ENCODE results near the gene B4GALNT4.
A peak's percentile ranks its signal among the peaks of the same experiment; 100 is the strongest.
"Not testable (repeated sequence)": the region's sequence is repeated elsewhere in the genome, so short reads cannot be mapped to it uniquely, and the experiment has no call there.

The B4GALNT4 gene

GRCh38 chr11:358129-358800, 11.0 kb upstream of the B4GALNT4 start:
- DNase-seq (ENCODE audit: low read depth) = no peak

GRCh38 chr11:359181-359714, 10.1 kb upstream of the B4GALNT4 start:
- DNase-seq (ENCODE audit: low read depth) = peak; percentile 19

DNA sequence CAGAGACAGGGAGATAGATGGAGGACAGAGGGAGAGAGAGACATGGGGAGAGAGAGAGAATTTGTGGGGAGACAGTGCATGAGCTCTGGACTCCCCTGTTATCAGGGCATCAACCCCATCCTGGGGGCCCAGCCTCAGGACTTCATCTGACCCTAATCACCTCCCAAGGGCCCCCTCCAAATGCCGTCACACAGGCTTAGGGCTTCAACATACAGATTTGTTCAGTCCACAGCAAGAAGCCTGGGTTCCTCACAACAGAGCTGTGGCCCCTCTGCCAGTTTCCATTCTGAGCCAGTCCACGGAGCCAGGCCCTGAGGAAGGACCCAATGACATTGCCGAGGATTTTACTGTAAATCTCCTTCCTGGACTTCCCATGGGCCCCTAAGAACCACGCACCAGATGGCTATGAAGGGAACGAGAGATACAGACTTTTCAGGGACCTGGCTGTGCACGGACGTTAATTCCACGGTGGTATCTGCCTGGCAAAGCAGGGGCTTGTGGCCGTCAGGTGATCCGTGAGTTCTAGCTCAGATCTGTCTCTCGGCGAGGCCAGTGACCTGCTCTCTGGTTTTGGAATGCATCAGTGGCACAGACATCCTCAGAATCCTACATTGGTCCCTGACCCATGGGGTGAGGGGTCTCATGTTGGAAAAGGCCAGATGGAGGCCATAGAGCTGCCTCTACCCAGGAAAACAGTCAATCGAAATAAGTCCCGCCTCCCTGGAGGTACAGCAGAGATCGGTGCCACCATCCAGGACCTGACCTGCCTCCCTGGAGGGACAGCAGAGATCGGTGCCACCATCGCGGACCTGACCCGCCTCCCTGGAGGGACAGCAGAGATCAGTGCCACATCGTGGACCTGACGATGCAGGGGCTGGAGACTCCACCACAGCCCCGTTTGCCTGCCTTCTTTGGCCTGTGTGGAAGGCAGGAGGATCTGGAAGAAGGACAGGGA, 8.7 kb upstream of the B4GALNT4 start:
- no peak for DNase-seq (ENCODE audit: low read depth)

GRCh38 chr11:362642-363442, 6.5 kb upstream of the B4GALNT4 start:
- no peak for DNase-seq (ENCODE audit: low read depth)

DNA sequence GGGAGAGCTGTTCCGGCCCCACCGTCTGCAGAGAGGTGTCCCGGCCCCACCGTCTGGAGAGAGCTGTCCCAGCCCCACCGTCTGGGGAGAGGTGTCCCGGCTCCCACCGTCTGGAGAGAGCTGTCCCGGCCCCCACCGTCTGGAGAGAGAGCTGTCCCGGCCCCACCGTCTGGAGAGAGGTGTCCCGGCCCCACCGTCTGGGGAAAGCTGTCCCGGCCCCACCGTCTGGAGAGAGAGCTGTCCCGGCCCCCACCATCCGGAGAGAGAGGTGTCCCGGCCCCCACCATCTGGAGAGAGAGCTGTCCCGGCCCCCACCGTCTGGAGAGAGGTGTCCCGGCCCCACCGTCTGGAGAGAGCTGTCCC, 5.9 kb upstream of the B4GALNT4 start:
- not testable (repeated sequence) for DNase-seq (ENCODE audit: low read depth)

DNA sequence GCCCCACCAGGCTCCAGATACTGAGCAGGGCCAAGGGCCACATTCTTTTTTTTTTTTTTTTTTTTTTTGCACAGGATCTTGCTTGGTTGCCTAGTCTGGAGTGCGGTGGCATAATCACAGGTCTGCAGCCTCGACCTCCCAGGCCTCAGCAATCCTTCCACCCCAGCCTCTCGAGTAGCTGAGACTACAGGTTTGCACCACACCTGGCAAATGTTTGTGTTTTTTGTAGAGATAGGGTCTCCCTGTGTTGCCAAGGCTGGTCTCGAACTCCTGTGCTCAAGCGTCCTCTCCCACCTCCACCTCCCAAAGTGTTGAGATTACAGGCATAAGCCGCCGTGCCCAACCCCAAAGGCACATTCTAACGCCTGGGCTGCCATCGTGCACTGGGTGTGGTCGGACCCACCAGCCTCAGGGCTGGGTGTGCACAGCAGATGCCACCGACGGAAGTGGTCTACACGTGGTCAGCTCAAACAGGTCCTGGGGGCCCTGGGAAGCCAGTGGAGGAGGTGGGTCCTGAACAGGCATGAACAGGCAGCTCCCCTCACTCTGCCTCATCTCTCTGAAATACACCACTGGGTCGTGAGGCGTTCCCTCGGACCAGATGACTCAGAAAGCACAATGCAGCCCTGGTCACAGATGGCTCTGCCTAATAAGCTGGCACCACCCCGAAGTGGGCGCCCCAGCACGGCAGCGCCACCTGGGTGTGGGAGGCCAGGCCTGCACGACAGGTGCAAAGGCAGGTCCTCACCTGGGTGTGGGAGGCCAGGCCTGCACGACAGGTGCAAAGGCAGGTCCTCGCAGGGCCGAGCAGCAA, 5.1 kb upstream of the B4GALNT4 start:
- peak; percentile 40 for DNase-seq (ENCODE audit: low read depth)

GRCh38 chr11:364991-365725, 4.1 kb upstream of the B4GALNT4 start:
- no peak for DNase-seq (ENCODE audit: low read depth)

DNA sequence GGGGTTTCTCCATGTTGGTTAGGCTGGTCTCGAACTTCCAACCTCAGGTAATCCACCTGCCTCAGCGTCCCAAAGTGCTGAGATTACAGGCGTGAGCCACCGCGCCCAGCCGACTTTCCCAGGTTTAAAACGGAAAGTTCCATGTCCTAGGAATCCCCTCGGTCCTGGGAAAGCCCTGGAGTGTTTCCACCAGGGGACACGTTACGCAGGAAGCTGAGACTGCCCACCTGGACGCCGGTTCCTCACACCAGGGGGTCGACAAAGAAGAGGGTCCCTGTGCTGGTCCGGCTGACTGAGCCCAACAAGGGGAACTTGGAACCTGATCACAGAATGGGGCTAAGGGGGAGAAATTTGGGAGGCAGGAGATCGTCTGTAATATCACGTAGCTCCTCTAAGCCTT, 3.5 kb upstream of the B4GALNT4 start:
- no peak for DNase-seq (ENCODE audit: low read depth)

DNA sequence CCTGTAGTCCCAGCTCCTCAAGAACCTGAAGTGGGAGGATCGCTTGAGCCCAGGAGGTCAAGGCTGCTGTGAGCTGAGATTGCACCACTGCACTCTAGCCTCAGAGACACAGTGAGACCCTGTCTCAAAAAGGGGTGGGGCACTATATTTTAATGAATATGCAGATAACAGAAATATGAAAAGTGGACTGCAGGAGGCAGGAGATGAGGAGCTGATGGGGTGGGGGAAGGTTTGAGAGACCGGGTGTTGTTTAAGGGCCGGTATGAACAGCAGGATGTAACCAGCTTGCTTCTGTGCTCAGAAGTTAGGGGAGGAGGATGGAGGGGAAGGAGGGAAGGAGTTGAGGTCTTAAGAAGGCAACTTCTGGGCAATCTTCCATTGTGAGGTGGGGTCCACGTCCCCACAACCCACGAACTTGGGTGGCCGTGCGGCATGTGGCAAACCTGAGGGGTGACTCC, 1.3 kb upstream of the B4GALNT4 start:
- no peak for DNase-seq (ENCODE audit: low read depth)

- no peak for DNase-seq (ENCODE audit: low read depth)
Observed at GRCh38 chr11:368414-369335, 624 bp upstream of the B4GALNT4 start.

DNA sequence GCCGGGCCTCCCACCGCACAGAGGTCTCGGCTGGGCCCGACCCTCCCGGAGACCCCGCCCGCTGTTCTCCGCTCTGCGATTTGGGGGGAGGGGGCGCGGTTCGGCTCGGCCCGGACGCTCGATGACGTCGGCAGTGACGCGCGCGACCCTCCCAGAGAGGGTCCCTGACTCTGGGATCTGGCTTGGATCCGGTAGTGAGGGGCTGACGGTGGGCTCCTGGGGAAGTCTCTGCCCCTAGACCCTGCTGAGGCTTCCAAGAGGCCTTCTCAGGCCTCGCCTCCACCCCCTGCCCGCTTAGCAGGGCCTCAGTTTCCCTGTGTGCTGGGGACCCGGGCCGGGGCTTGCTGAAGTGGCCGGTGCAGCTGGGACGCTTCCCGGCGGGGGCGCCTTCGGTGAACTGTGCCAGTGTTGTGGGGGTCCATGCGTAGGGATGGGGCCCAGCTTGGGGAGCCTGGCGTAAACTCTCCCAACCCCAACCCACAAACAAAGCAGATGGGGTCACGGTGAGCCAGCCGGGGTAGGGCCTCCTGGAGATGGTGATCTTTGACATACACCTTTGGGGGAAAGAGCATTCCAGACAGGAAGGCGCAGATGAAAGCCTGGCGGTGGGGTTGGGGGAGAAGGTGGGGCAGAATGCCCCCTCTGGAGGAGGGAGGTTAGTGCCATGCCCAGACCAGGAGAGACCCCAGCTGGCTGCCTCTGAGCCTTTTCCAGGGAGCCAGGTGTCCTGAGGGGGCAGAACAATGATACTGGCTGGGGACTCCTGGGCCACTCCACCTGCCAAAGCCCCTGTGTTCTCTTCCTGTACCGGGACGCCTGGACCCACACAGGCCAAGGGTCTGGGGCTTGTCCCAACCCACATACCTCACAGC, 1.0 kb downstream of the B4GALNT4 start:
- no peak for DNase-seq (ENCODE audit: low read depth)

- no peak for DNase-seq (ENCODE audit: low read depth)
Observed at GRCh38 chr11:371051-371450, 1.8 kb downstream of the B4GALNT4 start.

- no peak for DNase-seq (ENCODE audit: low read depth)
Observed at GRCh38 chr11:371716-372590, 2.7 kb downstream of the B4GALNT4 start.

- no peak for DNase-seq (ENCODE audit: low read depth)
Observed at GRCh38 chr11:372809-373715, 3.8 kb downstream of the B4GALNT4 start.

- DNase-seq (ENCODE audit: low read depth) = no peak
Observed at GRCh38 chr11:373716-374551, 4.6 kb downstream of the B4GALNT4 start.

All from stimulated activated CD4-positive, alpha-beta T cell treated with anti-CD3 and anti-CD28 coated beads, Interleukin-2, amount 100 ng/mL, for 4 hours (primary cell).